Smooth muscle cell (in vitro differentiated cells): Measurements from ENCODE around the gene GPR162. TPM values are rescaled to one million over a fixed set of nuclear protein-coding genes. Genes with fewer than 3 reads are reported as not detected.

ENCODE experiments used
- DNase-seq: peaks from one replicate; lab custom pipeline; 2025; ENCODE audit not compliant: unreplicated experiment; lab: John Stamatoyannopoulos, UW
- H2AFZ ChIP-seq: fragments of 200-600 bp; sonication (generic); 2 replicates; pipeline ENCODE4 v1.6.0; 2016; ENCODE audit warnings: antibody characterized with exemption, low read depth, mild to moderate bottlenecking
- H3F3A ChIP-seq: fragments of 200-600 bp; sonication (generic); 2 replicates; pipeline ENCODE4 v1.6.0; 2017; ENCODE audit warnings: antibody characterized with exemption, low read depth
- H3K27ac ChIP-seq: fragments of 200-600 bp; sonication (generic); 2 replicates; pipeline ENCODE4 v1.5.1; 2016; ENCODE audit warnings: low read depth, mild to moderate bottlenecking
- H3K27me3 ChIP-seq: fragments of 200-600 bp; sonication (generic); 2 replicates; pipeline ENCODE4 v1.6.1; 2016; ENCODE audit warnings: low read depth, mild to moderate bottlenecking
- H3K36me3 ChIP-seq: fragments of 200-600 bp; sonication (generic); 2 replicates; pipeline ENCODE4 v1.5.1; 2016; ENCODE audit warnings: low read depth
- H3K4me1 ChIP-seq: fragments of 200-600 bp; sonication (generic); 2 replicates; pipeline ENCODE4 v1.5.1; 2016; ENCODE audit warnings: low read depth
- H3K4me2 ChIP-seq: fragments of 200-600 bp; sonication (generic); 2 replicates; pipeline ENCODE4 v1.6.0; 2016; ENCODE audit warnings: mild to moderate bottlenecking
- H3K4me3 ChIP-seq: fragments of 200-600 bp; sonication (generic); 2 replicates; pipeline ENCODE4 v1.5.1; 2016; ENCODE audit warnings: mild to moderate bottlenecking
- H3K79me2 ChIP-seq: fragments of 200-600 bp; sonication (generic); 2 replicates; pipeline ENCODE4 v1.6.0; 2016; ENCODE audit warnings: low read depth, mild to moderate bottlenecking
- H3K9ac ChIP-seq: fragments of 200-600 bp; sonication (generic); 2 replicates; pipeline ENCODE4 v1.6.0; 2016; ENCODE audit warnings: low read depth
- H3K9me3 ChIP-seq: fragments of 200-600 bp; sonication (generic); replicated peaks from 2 replicates; pipeline ENCODE4 v1.5.1; 2016; ENCODE audit warnings: low read depth
- H4K20me1 ChIP-seq: fragments of 200-600 bp; sonication (generic); 2 replicates; pipeline ENCODE4 v1.6.0; 2016; ENCODE audit warnings: low read depth
- CTCF ChIP-seq: fragments of 200-600 bp; sonication (generic); IDR thresholded peaks from 2 replicates; pipeline ENCODE4 v1.5.1; 2017; ENCODE audit warnings: borderline replicate concordance, mild to moderate bottlenecking, antibody characterized with exemption; ENCODE audit not compliant: insufficient read depth, poor library complexity, severe bottlenecking
- WGBS: methylation state at CpG from one replicate; pipeline ENCODE4 v1.1.7; 2016; ENCODE audit warnings: low lambda C conversion rate; 5-methylcytosine and 5-hydroxymethylcytosine counted together
- polyA plus RNA-seq: library from polyadenylated mRNA; unstranded; fragments of >200 nt; fragmentation: Nextera tagmentation; extraction: Ambion mirVana; gene quantifications from 2 replicates; pipeline ENCODE4 v1.2.1, GENCODE V29; 2016
- total RNA-seq: library from RNA; depleted of rRNA; stranded (reverse); fragments of >200 nt; gene quantifications from 2 replicates; pipeline ENCODE4 v1.2.3, GENCODE V29; 2014

Gene GPR162
- total and polyA plus RNA-seq, 2 experiments from 2014 or later, result 0.76 to 2.1 TPM

- no peaks in the 10 kb centered on the region for H4K20me1 ChIP-seq
- H3K36me3 ChIP-seq, result no peaks in the 10 kb centered on the region
- 98% methylated on average over 17 of the region's 17 CpGs for WGBS
These were observed 23.8 kb downstream of the GPR162 start for GRCh38 chr12:6845395-6845794.

DNA sequence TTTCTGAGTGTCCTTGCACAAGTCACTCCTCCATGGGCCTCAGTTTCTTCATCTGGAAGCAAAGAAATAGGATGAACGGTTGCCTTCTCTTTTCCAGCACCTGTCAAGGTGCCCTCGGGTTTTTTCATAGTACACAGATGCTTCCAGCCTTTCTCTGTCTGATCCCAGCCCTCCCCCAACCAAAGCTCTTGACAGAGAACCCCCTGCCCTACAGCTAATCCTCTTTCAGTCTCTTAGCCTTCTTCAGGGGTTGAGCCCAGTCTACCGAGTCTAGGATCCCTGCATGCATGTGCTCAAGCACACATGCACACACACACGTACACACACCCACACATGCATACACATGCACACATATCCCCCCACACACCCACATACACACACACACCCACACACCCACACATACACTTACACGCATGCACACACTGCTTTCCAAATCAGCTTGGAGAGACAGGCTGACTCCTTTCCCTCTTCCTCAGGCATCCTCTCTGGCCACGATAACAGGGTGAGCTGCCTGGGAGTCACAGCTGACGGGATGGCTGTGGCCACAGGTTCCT is 24.8 kb downstream of the GPR162 start:
- no peak overlapping the region for H3K9ac ChIP-seq
- H3K4me1 ChIP-seq, result no peaks in the 10 kb centered on the region
- H3K9me3 ChIP-seq, result no peaks in the 10 kb centered on the region
- no peaks in the 10 kb centered on the region for H3K36me3 ChIP-seq
- H4K20me1 ChIP-seq, result no peaks in the 10 kb centered on the region
- no peak overlapping the region for H3K4me2 ChIP-seq
- no peak overlapping the region for H2AFZ ChIP-seq
- DNase-seq, result no peak
- H3K27ac ChIP-seq, result no peak overlapping the region
- no peak for TF ChIP-seq CTCF
- H3K79me2 ChIP-seq, result no peaks in the 10 kb centered on the region
- H3K4me3 ChIP-seq, result no peak overlapping the region
- H3K27me3 ChIP-seq, result no peaks in the 10 kb centered on the region
- 98% methylated on average over 7 of the region's 7 CpGs for WGBS
- H3F3A ChIP-seq, result peaks cover 7% of the 10 kb centered on the region

More at GRCh38 chr12:6845395-6845794, 23.8 kb downstream of the GPR162 start:
- no peak for TF ChIP-seq CTCF
- Histone ChIP-seq H3K9me3 (no peaks in the 10 kb centered on the region), H3K27ac (no peak overlapping the region), H3K4me2 (no peak overlapping the region), H3K4me1 (peaks cover under 1% of the 10 kb centered on the region), H3K9ac (no peak overlapping the region), H3K27me3 (no peaks in the 10 kb centered on the region), H3F3A (peaks cover 3% of the 10 kb centered on the region), H3K79me2 (no peaks in the 10 kb centered on the region), H2AFZ (no peak overlapping the region), H3K4me3 (no peak overlapping the region)
- no peak for DNase-seq

GRCh38 chr12:6847676-6848075 is 26.1 kb downstream of the GPR162 start:
- Histone ChIP-seq H3F3A (peaks cover 7% of the 10 kb centered on the region), H2AFZ (no peak overlapping the region), H3K4me3 (no peak overlapping the region), H3K4me1 (no peaks in the 10 kb centered on the region), H3K27me3 (no peaks in the 10 kb centered on the region), H3K27ac (no peak overlapping the region), H3K36me3 (no peaks in the 10 kb centered on the region), H3K9ac (no peak overlapping the region), H3K9me3 (no peaks in the 10 kb centered on the region), H4K20me1 (no peaks in the 10 kb centered on the region), H3K4me2 (no peak overlapping the region), H3K79me2 (no peaks in the 10 kb centered on the region)
- DNase-seq, result no peak
- WGBS, result 93% methylated on average over 2 of the region's 2 CpGs
- TF ChIP-seq CTCF, result no peak

GRCh38 chr12:6849427-6849826 is 27.8 kb downstream of the GPR162 start:
- WGBS, result 97% methylated on average over 2 of the region's 2 CpGs
- H4K20me1 ChIP-seq, result no peaks in the 10 kb centered on the region
- H3K4me3 ChIP-seq, result no peak overlapping the region
- H3F3A ChIP-seq, result peaks cover 7% of the 10 kb centered on the region
- no peak for DNase-seq
- H3K79me2 ChIP-seq, result peaks cover 9% of the 10 kb centered on the region
- no peak overlapping the region for H2AFZ ChIP-seq
- no peak overlapping the region for H3K27ac ChIP-seq
- no peak overlapping the region for H3K9ac ChIP-seq
- no peaks in the 10 kb centered on the region for H3K36me3 ChIP-seq
- no peaks in the 10 kb centered on the region for H3K9me3 ChIP-seq
- H3K4me2 ChIP-seq, result no peak overlapping the region
- H3K27me3 ChIP-seq, result no peaks in the 10 kb centered on the region
- no peak for TF ChIP-seq CTCF
- H3K4me1 ChIP-seq, result no peaks in the 10 kb centered on the region
